Epithelial cell of esophagus (primary cell): ENCODE data around the gene TUBB4A.

Source experiments
- DNase-seq: peaks from one replicate; pipeline ENCODE4 v3.0.0; 2010; ENCODE audit warnings: low read depth
- H3K4me3 ChIP-seq: 2 replicates; pipeline ENCODE4 v1.5.1; 2011; ENCODE audit warnings: mild to moderate bottlenecking, low read length, control low read depth
- TF ChIP-seq, protein P1 (sequence below): IDR thresholded peaks from 2 replicates; pipeline ENCODE4 v1.5.1; 2011; ENCODE audit warnings: low read depth, mild to moderate bottlenecking, low read length, control low read depth, inconsistent platforms; ENCODE audit not compliant: insufficient read depth; ENCODE audit errors: missing control alignments

The TUBB4A gene

DNA sequence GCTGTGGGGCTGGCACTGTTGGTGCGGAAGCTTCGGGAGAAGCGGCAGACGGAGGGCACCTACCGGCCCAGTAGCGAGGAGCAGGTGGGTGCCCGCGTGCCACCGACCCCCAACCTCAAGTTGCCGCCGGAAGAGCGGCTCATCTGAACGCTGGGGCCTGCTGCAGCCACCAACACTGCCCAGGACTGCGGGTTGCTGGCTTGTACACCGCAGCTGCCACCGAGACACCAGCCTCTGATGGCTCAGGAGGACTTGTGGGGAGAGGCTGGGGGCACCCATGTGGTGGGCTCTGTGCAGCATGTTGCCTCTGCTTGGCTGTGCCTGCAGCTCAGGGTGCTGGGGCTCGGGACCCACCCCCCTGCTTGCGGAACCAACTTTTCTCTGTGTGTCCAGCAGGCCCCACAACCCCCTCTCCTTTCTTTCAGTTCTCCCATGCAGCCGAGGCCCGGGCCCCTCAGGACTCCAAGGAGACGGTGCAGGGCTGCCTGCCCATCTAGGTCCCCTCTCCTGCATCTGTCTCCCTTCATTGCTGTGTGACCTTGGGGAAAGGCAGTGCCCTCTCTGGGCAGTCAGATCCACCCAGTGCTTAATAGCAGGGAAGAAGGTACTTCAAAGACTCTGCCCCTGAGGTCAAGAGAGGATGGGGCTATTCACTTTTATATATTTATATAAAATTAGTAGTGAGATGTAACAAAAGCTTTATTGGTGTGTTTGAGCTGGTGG lies 35.4 kb downstream of the TUBB4A start:
- TF ChIP-seq, protein P1, sequence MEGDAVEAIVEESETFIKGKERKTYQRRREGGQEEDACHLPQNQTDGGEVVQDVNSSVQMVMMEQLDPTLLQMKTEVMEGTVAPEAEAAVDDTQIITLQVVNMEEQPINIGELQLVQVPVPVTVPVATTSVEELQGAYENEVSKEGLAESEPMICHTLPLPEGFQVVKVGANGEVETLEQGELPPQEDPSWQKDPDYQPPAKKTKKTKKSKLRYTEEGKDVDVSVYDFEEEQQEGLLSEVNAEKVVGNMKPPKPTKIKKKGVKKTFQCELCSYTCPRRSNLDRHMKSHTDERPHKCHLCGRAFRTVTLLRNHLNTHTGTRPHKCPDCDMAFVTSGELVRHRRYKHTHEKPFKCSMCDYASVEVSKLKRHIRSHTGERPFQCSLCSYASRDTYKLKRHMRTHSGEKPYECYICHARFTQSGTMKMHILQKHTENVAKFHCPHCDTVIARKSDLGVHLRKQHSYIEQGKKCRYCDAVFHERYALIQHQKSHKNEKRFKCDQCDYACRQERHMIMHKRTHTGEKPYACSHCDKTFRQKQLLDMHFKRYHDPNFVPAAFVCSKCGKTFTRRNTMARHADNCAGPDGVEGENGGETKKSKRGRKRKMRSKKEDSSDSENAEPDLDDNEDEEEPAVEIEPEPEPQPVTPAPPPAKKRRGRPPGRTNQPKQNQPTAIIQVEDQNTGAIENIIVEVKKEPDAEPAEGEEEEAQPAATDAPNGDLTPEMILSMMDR: no peak
- H3K4me3 ChIP-seq: no peak overlapping the region
- no peak for DNase-seq

DNA sequence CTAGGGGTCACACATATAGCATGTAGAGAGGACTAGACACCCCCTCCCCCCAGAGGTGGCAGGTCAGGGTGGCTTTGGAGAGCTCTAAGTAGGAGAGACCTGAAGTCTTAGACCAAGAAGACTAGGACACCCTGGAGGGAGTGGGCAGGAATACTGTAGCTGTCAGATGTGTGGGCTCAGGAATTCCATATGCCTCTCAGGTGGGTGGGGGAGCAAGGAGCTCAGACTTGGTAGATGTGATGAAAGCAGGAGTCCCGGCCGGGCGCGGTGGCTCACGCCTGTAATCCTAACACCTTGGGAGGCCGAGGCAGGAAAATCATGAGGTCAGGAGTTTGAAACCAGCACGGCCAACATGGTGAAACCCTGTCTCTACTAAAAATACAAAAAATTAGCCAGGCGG lies 36.4 kb downstream of the TUBB4A start:
- no peak overlapping the region for H3K4me3 ChIP-seq
- no peak for DNase-seq
- TF ChIP-seq, protein P1: no peak

DNA sequence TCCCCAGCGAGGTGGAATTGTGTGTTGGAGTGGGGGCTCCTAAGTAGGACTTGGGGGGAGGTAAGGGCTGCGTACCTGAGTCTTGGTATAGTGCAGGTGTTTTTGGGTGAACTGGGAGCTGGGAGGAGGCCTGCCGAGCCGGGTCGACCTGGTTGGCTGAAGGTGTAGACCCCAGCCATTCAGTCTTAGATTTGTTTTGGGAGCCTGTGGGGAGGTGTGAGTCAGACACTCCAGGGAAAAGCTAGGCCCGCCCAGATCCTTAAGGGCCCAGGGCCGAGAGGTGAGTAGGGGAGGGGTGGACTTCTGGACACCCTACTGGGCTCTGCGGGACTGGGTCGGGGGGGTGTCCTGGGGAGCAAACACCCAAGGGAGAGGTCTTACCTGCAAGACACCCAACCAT lies 37.1 kb downstream of the TUBB4A start:
- H3K4me3 ChIP-seq: peak overlapping the region; percentile 82
- DNase-seq: no peak
- TF ChIP-seq, protein P1: no peak

GRCh38 chr19:6464070-6464873 lies 37.8 kb downstream of the TUBB4A start, which contains the start of gene CRB3:
Gene CRB3, plus strand, starts transcription at chr19:6464271. Its CDS starts 431 bp downstream, at chr19:6464702.
- TF ChIP-seq, protein P1: no peak
- DNase-seq: peak; percentile 86
- peak within 1 kb of the TSS; percentile 82 for H3K4me3 ChIP-seq

GRCh38 chr19:6460099-6460884 lies 41.8 kb downstream of the TUBB4A start:
- peak; percentile 99 for DNase-seq
- peak overlapping the region; percentile 62 for H3K4me3 ChIP-seq
- TF ChIP-seq, protein P1: peak; percentile 66

- TF ChIP-seq, protein P1: no peak
- DNase-seq: peak; percentile 83
- H3K4me3 ChIP-seq: peak within 1 kb of the TSS; percentile 62
These were observed 42.6 kb downstream of the TUBB4A start, which contains the start of gene SLC25A23 for GRCh38 chr19:6459262-6460098. Gene SLC25A23, minus strand, starts transcription at chr19:6459792. Its CDS starts 164 bp downstream, at chr19:6459628.
